WI38 (cell line): ENCODE measurements around the gene ZNF689.

Experiments used
- H3K4me3 ChIP-seq: 2 replicates; pipeline ENCODE4 v1.5.1; 2011; ENCODE audit warnings: low read depth, mild to moderate bottlenecking, control low read depth, low read length
- TF ChIP-seq, protein P1 (sequence below): IDR thresholded peaks from 2 replicates; pipeline ENCODE4 v1.5.1; 2012; ENCODE audit warnings: low read depth, mild to moderate bottlenecking, control low read depth, low read length

ZNF689 gene

DNA sequence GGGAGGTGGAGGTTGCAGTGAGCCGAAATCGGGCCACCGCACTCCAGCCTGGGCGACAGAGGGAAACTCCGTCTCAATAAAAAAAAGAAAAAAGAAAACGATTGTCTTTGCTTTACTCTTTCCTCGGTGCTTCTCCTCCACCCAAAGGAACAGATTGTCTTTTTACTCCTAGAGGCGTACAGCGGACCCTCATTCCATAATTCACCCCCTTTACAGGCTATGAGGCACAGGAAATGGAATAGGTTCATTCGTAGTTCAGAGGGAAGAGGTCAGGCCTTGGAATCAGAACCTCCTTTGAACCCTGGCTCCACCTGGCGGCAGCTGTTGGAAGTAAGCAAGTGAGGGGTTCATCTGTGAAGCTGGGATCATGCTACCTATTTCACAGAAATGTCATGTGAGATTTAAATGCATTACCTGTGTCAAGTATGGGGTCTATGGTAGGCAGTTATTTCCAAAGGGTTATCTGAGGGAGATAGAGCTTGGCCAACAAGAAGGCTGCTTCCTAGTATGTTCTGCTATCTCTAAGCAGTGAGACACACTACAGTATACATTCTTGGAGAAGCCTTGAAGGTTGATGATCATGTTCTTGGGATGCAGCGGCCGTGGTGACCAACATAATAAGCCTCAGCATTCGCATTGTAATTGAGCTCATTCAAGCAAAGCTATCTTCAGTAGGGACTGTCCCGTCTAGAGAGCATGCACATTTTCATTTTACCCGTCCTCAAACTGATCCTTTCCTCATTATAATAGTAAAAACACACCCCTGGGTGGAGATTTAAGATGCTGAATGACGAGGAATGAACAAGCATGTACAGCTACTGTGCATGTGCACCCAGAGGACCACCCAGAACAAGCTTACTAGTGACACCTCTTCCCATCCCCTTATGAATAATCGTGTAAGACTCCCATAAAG, 18.7 kb upstream of the ZNF689 start:
- H3K4me3 ChIP-seq, result no peak overlapping the region

DNA sequence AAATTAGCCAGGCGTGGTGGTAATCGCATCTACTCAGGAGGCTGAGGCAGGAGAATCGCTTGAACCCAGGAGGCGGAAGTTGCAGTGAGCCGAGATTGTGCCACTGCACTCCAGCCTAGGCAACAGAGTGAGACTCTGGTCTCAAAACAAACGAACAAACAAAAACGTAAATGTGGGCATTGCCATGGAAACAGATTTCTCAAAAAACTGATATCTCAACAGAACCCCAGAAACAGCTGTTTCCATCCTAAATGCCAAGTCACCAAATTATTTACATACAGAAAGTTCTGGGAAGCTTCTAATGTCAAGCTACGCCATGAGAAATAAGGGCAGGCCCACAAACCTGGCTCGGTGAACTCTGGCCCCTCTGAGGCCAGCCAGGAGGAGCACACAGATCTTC, 16.0 kb upstream of the ZNF689 start:
- TF ChIP-seq, protein P1, sequence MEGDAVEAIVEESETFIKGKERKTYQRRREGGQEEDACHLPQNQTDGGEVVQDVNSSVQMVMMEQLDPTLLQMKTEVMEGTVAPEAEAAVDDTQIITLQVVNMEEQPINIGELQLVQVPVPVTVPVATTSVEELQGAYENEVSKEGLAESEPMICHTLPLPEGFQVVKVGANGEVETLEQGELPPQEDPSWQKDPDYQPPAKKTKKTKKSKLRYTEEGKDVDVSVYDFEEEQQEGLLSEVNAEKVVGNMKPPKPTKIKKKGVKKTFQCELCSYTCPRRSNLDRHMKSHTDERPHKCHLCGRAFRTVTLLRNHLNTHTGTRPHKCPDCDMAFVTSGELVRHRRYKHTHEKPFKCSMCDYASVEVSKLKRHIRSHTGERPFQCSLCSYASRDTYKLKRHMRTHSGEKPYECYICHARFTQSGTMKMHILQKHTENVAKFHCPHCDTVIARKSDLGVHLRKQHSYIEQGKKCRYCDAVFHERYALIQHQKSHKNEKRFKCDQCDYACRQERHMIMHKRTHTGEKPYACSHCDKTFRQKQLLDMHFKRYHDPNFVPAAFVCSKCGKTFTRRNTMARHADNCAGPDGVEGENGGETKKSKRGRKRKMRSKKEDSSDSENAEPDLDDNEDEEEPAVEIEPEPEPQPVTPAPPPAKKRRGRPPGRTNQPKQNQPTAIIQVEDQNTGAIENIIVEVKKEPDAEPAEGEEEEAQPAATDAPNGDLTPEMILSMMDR, result no peak
- no peak overlapping the region for H3K4me3 ChIP-seq

More for the DNA sequence above, 18.7 kb upstream of the ZNF689 start:
- TF ChIP-seq, protein P1, result peak; percentile 93

DNA sequence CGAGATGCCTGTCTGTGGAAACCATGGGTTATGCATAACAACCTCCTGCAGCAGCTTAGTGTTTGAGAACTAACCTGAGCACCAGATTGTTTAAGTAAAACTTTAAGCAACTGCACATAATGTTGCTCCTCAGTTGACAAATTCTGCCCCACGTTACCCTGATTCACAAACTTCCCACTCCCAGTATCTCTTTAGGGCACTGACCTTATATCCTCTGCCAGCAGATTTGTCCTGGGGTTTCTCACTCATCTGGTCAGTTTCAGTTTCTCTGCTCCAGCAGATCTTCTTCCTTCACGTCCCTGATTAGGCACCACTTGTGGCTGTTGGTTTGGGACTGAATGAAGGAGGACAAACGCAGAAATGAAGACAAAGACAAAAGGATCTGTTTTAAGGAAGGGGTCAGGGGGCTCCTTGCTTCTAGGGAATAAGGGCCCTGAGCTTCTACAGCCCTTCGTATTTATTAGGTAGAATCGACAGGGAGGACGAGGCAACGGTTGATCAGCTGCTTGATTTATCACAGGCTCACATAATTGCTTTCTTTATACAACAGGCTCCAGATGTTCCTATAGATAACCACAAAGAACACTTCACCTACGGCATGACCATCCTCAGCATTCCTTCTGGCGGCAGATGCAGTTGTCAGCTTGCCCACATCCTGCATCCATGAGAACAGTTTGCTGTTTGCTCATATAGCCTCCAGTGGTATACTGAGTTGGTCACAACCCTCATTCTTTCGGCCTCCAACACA, 13.5 kb upstream of the ZNF689 start:
- TF ChIP-seq, protein P1, result no peak
- no peak overlapping the region for H3K4me3 ChIP-seq

DNA sequence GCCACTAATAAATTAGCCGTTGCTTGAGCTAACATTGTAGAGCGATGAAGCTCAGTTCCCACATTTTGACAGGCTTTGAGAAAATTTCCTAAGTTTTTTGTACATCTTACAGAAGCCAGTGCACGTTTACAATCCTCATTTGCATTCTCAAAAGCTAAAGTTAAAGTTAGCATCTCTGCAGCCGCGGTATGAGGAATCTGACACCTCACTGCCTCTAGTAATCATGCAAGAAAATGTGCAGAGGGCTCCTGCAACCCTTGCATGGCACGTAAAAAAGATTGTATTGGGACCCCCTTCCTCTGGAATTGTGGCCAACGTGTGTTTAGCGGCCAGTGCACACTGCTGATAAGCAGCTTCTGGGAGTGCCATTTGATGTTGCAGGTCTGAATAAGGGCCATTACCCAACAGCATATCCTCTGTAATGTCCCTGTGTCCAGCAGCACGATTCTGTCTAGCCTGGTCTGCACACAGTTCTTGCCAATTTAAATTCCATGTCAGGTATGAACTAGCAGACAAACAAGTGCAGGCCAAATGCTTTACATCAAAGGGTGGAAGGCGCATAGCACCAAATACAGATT, 12.4 kb upstream of the ZNF689 start:
- TF ChIP-seq, protein P1, result no peak

DNA sequence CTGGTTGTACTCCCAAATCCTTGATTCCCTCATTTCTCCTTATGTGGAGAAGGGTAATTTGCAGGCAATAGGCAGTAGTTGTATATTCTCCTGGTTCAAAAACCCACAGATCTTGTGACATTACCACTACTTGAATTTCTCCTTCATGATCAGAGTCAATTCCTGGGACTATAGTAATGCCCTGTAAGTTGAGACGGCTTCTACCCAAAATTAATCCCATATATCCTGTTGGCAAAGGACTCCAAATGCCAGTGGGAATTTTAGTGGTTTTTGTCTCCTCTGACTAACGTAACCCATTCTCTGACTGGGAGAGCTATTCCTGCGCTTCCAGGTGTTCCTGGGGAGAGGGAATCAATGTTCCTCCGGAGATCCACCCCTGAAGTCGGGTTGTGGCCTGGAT, 11.6 kb upstream of the ZNF689 start:
- TF ChIP-seq, protein P1, result no peak
- no peak overlapping the region for H3K4me3 ChIP-seq

More for the DNA sequence above, 12.4 kb upstream of the ZNF689 start:
- no peak overlapping the region for H3K4me3 ChIP-seq

- no peak overlapping the region for H3K4me3 ChIP-seq
- TF ChIP-seq, protein P1, result no peak
These were observed 10.0 kb upstream of the ZNF689 start for GRCh38 chr16:30620169-30620568.
